Hepatocyte (in vitro differentiated cells): ENCODE results near the gene HTRA1. TPM values are rescaled to one million over a fixed set of nuclear protein-coding genes. Genes with fewer than 3 reads are reported as not detected.

Experiments
- DNase-seq: peaks from one replicate; pipeline ENCODE4 v3.0.0-alpha.2; 2016; ENCODE audit warnings: low spot score
- H2AFZ ChIP-seq: fragments of 200-600 bp; sonication (generic); 2 replicates; pipeline ENCODE4 v1.6.0; 2016; ENCODE audit warnings: antibody characterized with exemption, mild to moderate bottlenecking
- H3K27ac ChIP-seq: fragments of 200-600 bp; sonication (generic); 2 replicates; pipeline ENCODE4 v1.5.1; 2016; ENCODE audit warnings: mild to moderate bottlenecking
- H3K27me3 ChIP-seq: fragments of 200-600 bp; sonication (generic); 2 replicates; pipeline ENCODE4 v1.6.1; 2016
- H3K36me3 ChIP-seq: fragments of 200-600 bp; sonication (generic); replicated peaks from 2 replicates; pipeline ENCODE4 v1.5.1; 2016; ENCODE audit warnings: low read depth; ENCODE audit not compliant: insufficient read depth
- H3K4me1 ChIP-seq: fragments of 200-600 bp; sonication (generic); 2 replicates; pipeline ENCODE4 v1.5.1; 2016; ENCODE audit warnings: mild to moderate bottlenecking, moderate library complexity; ENCODE audit not compliant: insufficient read depth
- H3K4me2 ChIP-seq: fragments of 200-600 bp; sonication (generic); 2 replicates; pipeline ENCODE4 v1.6.0; 2016
- H3K4me3 ChIP-seq: fragments of 200-600 bp; sonication (generic); 2 replicates; pipeline ENCODE4 v1.5.1; 2016; ENCODE audit warnings: mild to moderate bottlenecking
- H3K79me2 ChIP-seq: fragments of 200-600 bp; sonication (generic); 2 replicates; pipeline ENCODE4 v1.6.0; 2017; ENCODE audit warnings: mild to moderate bottlenecking
- H3K9me2 ChIP-seq: fragments of 200-600 bp; sonication (generic); replicated peaks from 2 replicates; pipeline ENCODE4 v1.6.0; 2017; ENCODE audit warnings: mild to moderate bottlenecking; ENCODE audit not compliant: insufficient read depth
- H3K9me3 ChIP-seq: fragments of 200-600 bp; sonication (generic); 2 replicates; pipeline ENCODE4 v1.5.1; 2016; ENCODE audit warnings: low read depth, mild to moderate bottlenecking
- H4K20me1 ChIP-seq: fragments of 200-600 bp; sonication (generic); 2 replicates; pipeline ENCODE4 v1.6.0; 2016; ENCODE audit warnings: mild to moderate bottlenecking; ENCODE audit not compliant: insufficient read depth, poor library complexity, severe bottlenecking
- CTCF ChIP-seq: fragments of 200-600 bp; sonication (generic); IDR thresholded peaks from 2 replicates; pipeline ENCODE4 v1.5.1; 2016; ENCODE audit warnings: antibody characterized with exemption, mild to moderate bottlenecking; ENCODE audit not compliant: poor library complexity
- EZH2 ChIP-seq: fragments of 200-600 bp; sonication (generic); IDR thresholded peaks from 2 replicates; pipeline ENCODE4 v1.6.1; 2016; ENCODE audit warnings: antibody characterized with exemption, mild to moderate bottlenecking, borderline replicate concordance
- EZH2phosphoT487 ChIP-seq: fragments of 200-600 bp; sonication (generic); IDR thresholded peaks from one replicate; pipeline ENCODE4 v1.6.1; 2018; ENCODE audit warnings: antibody characterized with exemption, mild to moderate bottlenecking, low read depth, moderate library complexity; ENCODE audit not compliant: unreplicated experiment, severe bottlenecking
- WGBS: methylation state at CpG from one replicate; pipeline ENCODE4 v1.1.6; 2016; ENCODE audit warnings: low lambda C conversion rate; ENCODE audit errors: missing lambda C conversion rate; 5-methylcytosine and 5-hydroxymethylcytosine counted together
- polyA plus RNA-seq: library from polyadenylated mRNA; unstranded; fragments of >200 nt; fragmentation: Nextera tagmentation; extraction: Ambion mirVana; gene quantifications from 2 replicates; pipeline ENCODE4 v1.2.1, GENCODE V29; 2016
- total RNA-seq: library from RNA; depleted of rRNA; stranded (reverse); fragments of >200 nt; gene quantifications from 2 replicates; pipeline ENCODE4 v1.2.3, GENCODE V29; 2014

HTRA1 gene
- total and polyA plus RNA-seq, 2 experiments from 2014 or later: 91.9 to 160 TPM

- WGBS: 49% methylated on average over 11 of the region's 11 CpGs
- Histone ChIP-seq H3K4me3 (no peak overlapping the region), H3K79me2 (no peaks in the 10 kb centered on the region), H3K4me1 (peaks cover 8% of the 10 kb centered on the region), H3K36me3 (no peaks in the 10 kb centered on the region), H3K27ac (peak overlapping the region; percentile 54), H3K27me3 (no peaks in the 10 kb centered on the region), H2AFZ (no peak overlapping the region), H3K4me2 (no peak overlapping the region), H3K9me2 (no peaks in the 10 kb centered on the region), H4K20me1 (no peaks in the 10 kb centered on the region), H3K9me3 (no peaks in the 10 kb centered on the region)
- TF ChIP-seq EZH2 (no peak), EZH2phosphoT487 (no peak), CTCF (no peak)
- DNase-seq: peak; percentile 56
Measured at GRCh38 chr10:122510326-122510725, 49.0 kb downstream of the HTRA1 start.

- H3K4me3 ChIP-seq: no peak overlapping the region
- 97% methylated on average over 3 of the region's 3 CpGs for WGBS
- H2AFZ ChIP-seq: no peak overlapping the region
- H3K9me3 ChIP-seq: no peaks in the 10 kb centered on the region
- H4K20me1 ChIP-seq: no peaks in the 10 kb centered on the region
- no peaks in the 10 kb centered on the region for H3K27me3 ChIP-seq
- TF ChIP-seq EZH2phosphoT487: no peak
- no peak for TF ChIP-seq EZH2
- peak; percentile 14 for TF ChIP-seq CTCF
- no peaks in the 10 kb centered on the region for H3K36me3 ChIP-seq
- no peaks in the 10 kb centered on the region for H3K9me2 ChIP-seq
- no peak for DNase-seq
- peaks cover 8% of the 10 kb centered on the region for H3K4me1 ChIP-seq
- no peak overlapping the region for H3K27ac ChIP-seq
- H3K4me2 ChIP-seq: no peak overlapping the region
- no peaks in the 10 kb centered on the region for H3K79me2 ChIP-seq
Measured at GRCh38 chr10:122510736-122511135, 49.4 kb downstream of the HTRA1 start.

- Histone ChIP-seq H3K79me2 (no peaks in the 10 kb centered on the region), H4K20me1 (no peaks in the 10 kb centered on the region), H3K4me3 (no peak overlapping the region), H3K27ac (no peak overlapping the region), H3K9me3 (no peaks in the 10 kb centered on the region), H3K27me3 (no peaks in the 10 kb centered on the region), H3K9me2 (no peaks in the 10 kb centered on the region), H2AFZ (no peak overlapping the region), H3K36me3 (no peaks in the 10 kb centered on the region), H3K4me1 (peaks cover 8% of the 10 kb centered on the region), H3K4me2 (no peak overlapping the region)
- 94% methylated on average over 4 of the region's 4 CpGs for whole genome bisulfite sequencing
- TF ChIP-seq CTCF (no peak), EZH2phosphoT487 (no peak), EZH2 (no peak)
- DNase-seq: no peak
Measured at GRCh38 chr10:122513053-122513452, 51.7 kb downstream of the HTRA1 start.
